Endodermal cell (in vitro differentiated cells): ENCODE results near the gene HABP4. TPM values are rescaled to one million over a fixed set of nuclear protein-coding genes. Genes with fewer than 3 reads are reported as not detected.

Experiments
- DNase-seq: peaks from one replicate; pipeline ENCODE4 v3.0.0-alpha.2; 2017
- H3K27ac ChIP-seq: 2 replicates; pipeline ENCODE4 v1.5.1; 2013; ENCODE audit warnings: mild to moderate bottlenecking, low read depth, low read length, moderate library complexity
- H3K27me3 ChIP-seq: 2 replicates; pipeline ENCODE4 v1.6.1; 2013; ENCODE audit warnings: mild to moderate bottlenecking, low read length, moderate library complexity; ENCODE audit not compliant: insufficient read depth, control insufficient read depth, poor library complexity, severe bottlenecking
- H3K36me3 ChIP-seq: 2 replicates; pipeline ENCODE4 v1.7.0; 2013; ENCODE audit warnings: mild to moderate bottlenecking, low read length, moderate library complexity; ENCODE audit not compliant: control insufficient read depth, insufficient read depth
- H3K4me1 ChIP-seq: one replicate; pipeline ENCODE4 v1.7.0; 2013; ENCODE audit warnings: low read length; ENCODE audit not compliant: control insufficient read depth, insufficient read depth
- H3K4me3 ChIP-seq: 2 replicates; pipeline ENCODE4 v1.5.1; 2013; ENCODE audit warnings: mild to moderate bottlenecking, low read length, moderate library complexity
- H3K9ac ChIP-seq: 2 replicates; pipeline ENCODE4 v1.6.1; 2013; ENCODE audit warnings: mild to moderate bottlenecking, low read length, moderate library complexity; ENCODE audit not compliant: poor library complexity, severe bottlenecking; ENCODE audit errors: extremely low read depth
- H3K9me3 ChIP-seq: 2 replicates; pipeline ENCODE4 v1.6.1; 2013; ENCODE audit warnings: mild to moderate bottlenecking, low read length, moderate library complexity; ENCODE audit not compliant: control insufficient read depth
- H3K27ac Mint-ChIP-seq: 2 replicates; pipeline ENCODE4 v1.8.0; 2020; ENCODE audit warnings: mixed read lengths
- H3K27me3 Mint-ChIP-seq: 2 replicates; pipeline ENCODE4 v1.8.0; 2021; ENCODE audit warnings: mild to moderate bottlenecking, mixed read lengths; ENCODE audit not compliant: insufficient read depth
- H3K36me3 Mint-ChIP-seq: 2 replicates; pipeline ENCODE4 v1.8.0; 2020; ENCODE audit warnings: low read depth, mixed read lengths
- H3K4me1 Mint-ChIP-seq: 2 replicates; pipeline ENCODE4 v1.8.0; 2020; ENCODE audit warnings: mixed read lengths
- H3K4me3 Mint-ChIP-seq: 2 replicates; pipeline ENCODE4 v1.8.0; 2020; ENCODE audit warnings: mild to moderate bottlenecking, moderate library complexity, mixed read lengths
- H3K9me3 Mint-ChIP-seq: 2 replicates; pipeline ENCODE4 v1.8.0; 2020; ENCODE audit warnings: mild to moderate bottlenecking, mixed read lengths
- CTCF ChIP-seq: fragments of 200-600 bp; sonication (generic); conservative IDR thresholded peaks from 2 replicates; pipeline ENCODE4 v1.5.0; 2021; ENCODE audit warnings: antibody characterized with exemption, mild to moderate bottlenecking
- WGBS, 2 experiments: methylation state at CpG; one replicate each; pipeline versions ENCODE4 v1.1.5 to v1.1.7; 2013; ENCODE audit warnings: missing lambda C conversion rate in 2 of 2, mixed read lengths in 1 of 2; ENCODE audit not compliant: insufficient coverage in 1 of 2, insufficient read length in 1 of 2; 5-methylcytosine and 5-hydroxymethylcytosine counted together
- total RNA-seq, 2 donors: library from RNA; stranded (reverse); fragmentation: NEBNext Ultra II Directional in 1 of 2; extraction: Animal tissue kit (Norgen Biotek cat#: 25700) in 1 of 2; gene quantifications; 2 replicates in 1 of 2; 3 replicates in 1 of 2; pipeline ENCODE4 v1.2.1, GENCODE V29; 2021

The HABP4 gene
- total RNA-seq, 2 donors from 2014 or later: 10.0 to 12.1 TPM

GRCh38 chr9:96490534-96491078 is 40.6 kb downstream of the HABP4 start:
- no peak overlapping the region for H3K9ac ChIP-seq
- H3K9me3 ChIP-seq: no peaks in the 10 kb centered on the region
- Mint-ChIP-seq H3K27ac (peak overlapping the region; percentile 67), H3K4me1 (peaks cover 5% of the 10 kb centered on the region), H3K36me3 (peaks cover 50% of the 10 kb centered on the region), H3K27me3 (no peaks in the 10 kb centered on the region), H3K9me3 (no peaks in the 10 kb centered on the region), H3K4me3 (no peak overlapping the region)
- H3K27me3 ChIP-seq: no peaks in the 10 kb centered on the region
- no peaks in the 10 kb centered on the region for H3K4me1 ChIP-seq
- H3K36me3 ChIP-seq: peaks cover 19% of the 10 kb centered on the region
- no peak overlapping the region for H3K4me3 ChIP-seq
- no peak for TF ChIP-seq CTCF
- DNase-seq: no peak
- H3K27ac ChIP-seq: peak overlapping the region; percentile 57
- 90 to 100% methylated on average over 6 to 10 of the region's 10 CpGs for WGBS, 2 experiments

GRCh38 chr9:96491079-96491879 is 41.3 kb downstream of the HABP4 start:
- Histone ChIP-seq H3K27ac (no peak overlapping the region), H3K4me3 (no peak overlapping the region), H3K4me1 (no peaks in the 10 kb centered on the region), H3K27me3 (no peaks in the 10 kb centered on the region), H3K9ac (no peak overlapping the region), H3K36me3 (peaks cover 19% of the 10 kb centered on the region), H3K9me3 (no peaks in the 10 kb centered on the region)
- Mint-ChIP-seq H3K9me3 (no peaks in the 10 kb centered on the region), H3K27me3 (no peaks in the 10 kb centered on the region), H3K4me1 (peaks cover 5% of the 10 kb centered on the region), H3K36me3 (peaks cover 52% of the 10 kb centered on the region), H3K4me3 (no peak overlapping the region), H3K27ac (peak overlapping the region; percentile 52)
- 90 to 95% methylated on average over 9 to 10 of the region's 10 CpGs for WGBS, 2 experiments
- TF ChIP-seq CTCF: no peak
- DNase-seq: no peak

GRCh38 chr9:96491880-96492525 is 42.0 kb downstream of the HABP4 start:
- H3K27ac Mint-ChIP-seq: peak overlapping the region; percentile 52
- H3K4me3 ChIP-seq: no peak overlapping the region
- H3K27me3 Mint-ChIP-seq: no peaks in the 10 kb centered on the region
- no peak overlapping the region for H3K9ac ChIP-seq
- no peak overlapping the region for H3K4me3 Mint-ChIP-seq
- no peak for DNase-seq
- peaks cover 5% of the 10 kb centered on the region for H3K4me1 Mint-ChIP-seq
- H3K4me1 ChIP-seq: no peaks in the 10 kb centered on the region
- no peaks in the 10 kb centered on the region for H3K27me3 ChIP-seq
- 96 to 97% methylated on average over 13 to 17 of the region's 17 CpGs for WGBS, 2 experiments
- H3K36me3 Mint-ChIP-seq: peaks cover 49% of the 10 kb centered on the region
- H3K9me3 Mint-ChIP-seq: no peaks in the 10 kb centered on the region
- H3K36me3 ChIP-seq: peaks cover 19% of the 10 kb centered on the region
- H3K27ac ChIP-seq: no peak overlapping the region
- no peak for TF ChIP-seq CTCF
- no peaks in the 10 kb centered on the region for H3K9me3 ChIP-seq
